OCI-LY3 (cell line): ENCODE measurements around the gene SH3BP2.

ENCODE experiments used
- H2AFZ ChIP-seq: fragments of 200-600, 300-600 bp; shearing (Covaris generic); 2 replicates; pipeline ENCODE4 v1.6.0; 2014; ENCODE audit warnings: antibody characterized with exemption, low read depth, low read length
- H3K27ac ChIP-seq: fragments of 200-600, 300-600 bp; sonication (generic); 2 replicates; pipeline ENCODE4 v1.5.1; 2014; ENCODE audit warnings: mild to moderate bottlenecking, low read length, moderate library complexity, mixed read lengths
- H3K27me3 ChIP-seq: fragments of 200-600, 300-600 bp; sonication (generic); 2 replicates; pipeline ENCODE4 v1.6.1; 2014; ENCODE audit warnings: low read depth, low read length, mixed read lengths
- H3K36me3 ChIP-seq: fragments of 200-600, 300-600 bp; sonication (generic); replicated peaks from 2 replicates; pipeline ENCODE3; 2014; ENCODE audit warnings: low read depth, low read length, mixed read lengths
- H3K4me1 ChIP-seq: fragments of 300-600, 200-600 bp; sonication (generic); 2 replicates; pipeline ENCODE4 v1.6.1; 2014; ENCODE audit warnings: low read length, mixed read lengths
- H3K4me2 ChIP-seq: fragments of 200-600, 300-600 bp; sonication (generic); 2 replicates; pipeline ENCODE4 v1.6.1; 2014; ENCODE audit warnings: low read length, mixed read lengths
- H3K4me3 ChIP-seq: fragments of 300-600, 200-600 bp; sonication (generic); 2 replicates; pipeline ENCODE4 v1.5.1; 2014; ENCODE audit warnings: antibody characterized with exemption, mild to moderate bottlenecking, low read length, moderate library complexity
- H3K79me2 ChIP-seq: fragments of 300-600, 200-600 bp; shearing (Covaris generic); 2 replicates; pipeline ENCODE4 v1.6.1; 2014; ENCODE audit warnings: mild to moderate bottlenecking, low read length, mixed read lengths
- H3K9ac ChIP-seq: fragments of 300-600, 200-600 bp; shearing (Covaris generic); 2 replicates; pipeline ENCODE4 v1.6.0; 2014; ENCODE audit warnings: mild to moderate bottlenecking, low read length, moderate library complexity
- H3K9me3 ChIP-seq: fragments of 200-600, 300-600 bp; shearing (Covaris generic); 2 replicates; pipeline ENCODE4 v1.6.1; 2014; ENCODE audit warnings: low read length, mixed read lengths; ENCODE audit not compliant: insufficient read depth
- H4K20me1 ChIP-seq: fragments of 200-600, 300-600 bp; sonication (generic); 2 replicates; pipeline ENCODE4 v1.6.1; 2016; ENCODE audit warnings: low read length, mixed read lengths; ENCODE audit not compliant: insufficient read depth
- EZH2phosphoT487 ChIP-seq: fragments of 200-600 bp; shearing (Covaris generic); IDR thresholded peaks from 2 replicates; pipeline ENCODE4 v1.6.1; 2018; ENCODE audit warnings: antibody characterized with exemption, mixed run types, low read depth
- TF ChIP-seq, protein P1 (sequence below): fragments of 200-600, 300-600 bp; sonication (generic); IDR thresholded peaks from 2 replicates; pipeline ENCODE4 v1.5.1; 2014; ENCODE audit warnings: antibody characterized with exemption, low read length, low read depth

Gene SH3BP2

DNA sequence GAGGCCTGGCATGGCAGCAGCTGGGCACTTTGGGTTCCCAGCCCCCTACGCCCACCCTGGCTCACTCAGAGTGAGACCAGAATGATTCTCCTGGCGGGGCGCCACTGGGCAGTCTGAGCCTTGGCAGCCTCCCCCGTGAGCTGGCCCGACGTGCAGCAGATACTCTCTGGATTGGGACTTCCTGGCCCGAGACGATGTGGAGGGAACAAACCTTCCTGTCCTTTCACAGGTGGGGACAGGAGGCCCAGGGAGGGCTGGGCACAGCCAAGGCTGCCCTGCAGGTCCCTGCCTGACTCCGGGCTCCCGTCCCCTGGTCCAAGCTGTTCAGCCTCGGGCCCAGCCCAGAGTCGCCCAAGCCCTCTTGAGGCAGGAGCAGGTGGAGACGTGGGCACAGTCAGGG, 32.9 kb downstream of the SH3BP2 start:
- Histone ChIP-seq H3K9me3 (no peaks in the 10 kb centered on the region), H2AFZ (no peak overlapping the region), H3K36me3 (peaks cover 26% of the 10 kb centered on the region), H3K79me2 (0 out of 2 replicates have a peak, but pooled peaks cover 5% of the 10 kb centered on the region), H3K27me3 (no peaks in the 10 kb centered on the region), H4K20me1 (no peaks in the 10 kb centered on the region), H3K4me2 (no peak overlapping the region), H3K27ac (no peak overlapping the region), H3K4me1 (no peaks in the 10 kb centered on the region), H3K9ac (no peak overlapping the region), H3K4me3 (no peak overlapping the region)
- TF ChIP-seq EZH2phosphoT487 = no peak
- TF ChIP-seq, protein P1, sequence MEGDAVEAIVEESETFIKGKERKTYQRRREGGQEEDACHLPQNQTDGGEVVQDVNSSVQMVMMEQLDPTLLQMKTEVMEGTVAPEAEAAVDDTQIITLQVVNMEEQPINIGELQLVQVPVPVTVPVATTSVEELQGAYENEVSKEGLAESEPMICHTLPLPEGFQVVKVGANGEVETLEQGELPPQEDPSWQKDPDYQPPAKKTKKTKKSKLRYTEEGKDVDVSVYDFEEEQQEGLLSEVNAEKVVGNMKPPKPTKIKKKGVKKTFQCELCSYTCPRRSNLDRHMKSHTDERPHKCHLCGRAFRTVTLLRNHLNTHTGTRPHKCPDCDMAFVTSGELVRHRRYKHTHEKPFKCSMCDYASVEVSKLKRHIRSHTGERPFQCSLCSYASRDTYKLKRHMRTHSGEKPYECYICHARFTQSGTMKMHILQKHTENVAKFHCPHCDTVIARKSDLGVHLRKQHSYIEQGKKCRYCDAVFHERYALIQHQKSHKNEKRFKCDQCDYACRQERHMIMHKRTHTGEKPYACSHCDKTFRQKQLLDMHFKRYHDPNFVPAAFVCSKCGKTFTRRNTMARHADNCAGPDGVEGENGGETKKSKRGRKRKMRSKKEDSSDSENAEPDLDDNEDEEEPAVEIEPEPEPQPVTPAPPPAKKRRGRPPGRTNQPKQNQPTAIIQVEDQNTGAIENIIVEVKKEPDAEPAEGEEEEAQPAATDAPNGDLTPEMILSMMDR = no peak

DNA sequence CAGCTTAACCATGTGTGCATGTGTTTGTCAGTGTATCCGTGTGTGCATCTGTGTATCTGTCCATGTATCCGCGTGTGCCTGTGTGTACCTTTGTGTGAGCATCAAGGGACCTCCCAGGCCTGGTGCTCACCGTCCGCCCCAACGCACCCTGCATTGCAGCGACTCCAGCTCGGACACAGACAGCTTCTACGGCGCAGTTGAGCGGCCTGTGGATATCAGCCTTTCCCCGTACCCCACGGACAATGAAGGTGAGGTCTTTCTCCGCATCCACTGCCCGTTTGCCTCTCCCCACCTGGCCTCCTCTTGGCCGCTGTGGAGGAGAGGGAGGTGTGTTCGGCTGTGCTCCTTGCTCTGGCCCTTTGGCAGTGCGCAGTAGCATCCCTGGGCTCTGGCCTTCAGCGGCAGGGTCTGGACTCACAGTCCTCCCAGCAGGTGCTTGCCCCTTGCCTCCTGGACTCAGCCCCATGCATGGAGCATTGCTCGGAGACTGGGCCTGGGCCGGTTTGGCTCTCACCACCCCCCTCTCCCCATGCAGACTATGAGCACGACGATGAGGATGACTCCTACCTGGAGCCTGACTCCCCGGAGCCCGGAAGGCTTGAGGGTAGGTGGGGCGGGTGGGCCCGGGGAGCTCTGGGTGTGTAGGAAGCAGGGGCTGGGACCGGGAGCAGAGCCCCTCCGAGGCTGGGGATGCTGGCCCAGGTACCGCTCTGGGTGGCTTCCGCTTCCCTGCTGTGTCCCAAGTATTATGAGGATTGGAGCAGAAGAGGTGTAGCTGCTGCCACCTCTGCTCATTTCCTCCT, 34.4 kb downstream of the SH3BP2 start:
- H3K4me2 ChIP-seq = no peak overlapping the region
- H3K27me3 ChIP-seq = no peaks in the 10 kb centered on the region
- no peak overlapping the region for H3K27ac ChIP-seq
- no peaks in the 10 kb centered on the region for H3K79me2 ChIP-seq
- peaks cover 30% of the 10 kb centered on the region for H3K36me3 ChIP-seq
- H3K9ac ChIP-seq = no peak overlapping the region
- TF ChIP-seq EZH2phosphoT487 = no peak
- TF ChIP-seq, protein P1 = no peak
- H3K4me3 ChIP-seq = no peak overlapping the region
- no peaks in the 10 kb centered on the region for H3K4me1 ChIP-seq
- no peak overlapping the region for H2AFZ ChIP-seq
- no peaks in the 10 kb centered on the region for H4K20me1 ChIP-seq
- H3K9me3 ChIP-seq = no peaks in the 10 kb centered on the region

DNA sequence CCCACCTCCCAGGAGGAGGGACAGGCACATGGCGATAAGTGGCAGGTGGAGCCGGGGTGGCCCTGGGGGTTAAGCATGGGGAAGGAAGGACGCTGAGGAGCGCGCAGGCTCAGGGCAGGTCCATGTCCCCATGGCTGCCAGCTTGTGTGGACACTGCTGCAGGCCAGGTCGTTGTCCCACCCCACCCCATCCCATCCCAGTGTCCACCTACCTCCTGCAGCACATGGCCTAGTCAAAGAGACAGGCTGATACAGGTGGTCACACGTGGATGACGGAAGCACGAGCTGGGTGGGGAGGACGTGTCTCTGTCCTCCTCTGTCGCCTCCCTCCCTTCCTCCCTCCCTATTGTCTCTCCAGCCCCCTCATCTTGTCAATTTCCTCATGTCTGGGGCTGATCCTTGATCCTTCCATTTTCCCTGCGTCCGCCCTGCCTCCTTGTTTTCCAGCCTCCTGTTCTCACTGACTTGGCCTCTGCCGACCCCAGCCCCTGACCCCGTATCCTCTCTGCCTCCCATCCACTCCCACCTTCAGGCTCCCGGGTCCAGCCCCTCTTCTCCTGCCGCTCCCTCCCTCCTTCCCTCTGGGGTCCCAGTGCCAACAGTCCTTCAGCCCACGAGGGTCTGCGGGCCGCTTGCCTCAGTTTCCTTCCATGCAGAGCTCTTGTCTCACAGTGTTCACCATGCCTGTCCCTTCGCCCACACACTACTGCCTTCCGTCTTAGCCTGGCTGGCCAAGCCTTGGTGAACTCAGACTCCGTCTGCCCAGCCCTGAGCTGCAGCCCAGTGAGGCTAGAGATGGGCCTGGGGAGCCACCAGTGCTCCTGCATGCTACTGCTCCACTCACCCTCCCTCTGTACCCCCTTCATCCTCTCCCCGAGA, 35.2 kb downstream of the SH3BP2 start:
- no peak overlapping the region for H3K27ac ChIP-seq
- H3K79me2 ChIP-seq = no peaks in the 10 kb centered on the region
- H3K4me2 ChIP-seq = no peak overlapping the region
- H3K36me3 ChIP-seq = peaks cover 32% of the 10 kb centered on the region
- H3K9me3 ChIP-seq = no peaks in the 10 kb centered on the region
- no peaks in the 10 kb centered on the region for H3K27me3 ChIP-seq
- TF ChIP-seq, protein P1 = no peak
- TF ChIP-seq EZH2phosphoT487 = no peak
- H3K9ac ChIP-seq = no peak overlapping the region
- H2AFZ ChIP-seq = no peak overlapping the region
- H3K4me3 ChIP-seq = no peak overlapping the region
- no peaks in the 10 kb centered on the region for H4K20me1 ChIP-seq
- no peaks in the 10 kb centered on the region for H3K4me1 ChIP-seq

DNA sequence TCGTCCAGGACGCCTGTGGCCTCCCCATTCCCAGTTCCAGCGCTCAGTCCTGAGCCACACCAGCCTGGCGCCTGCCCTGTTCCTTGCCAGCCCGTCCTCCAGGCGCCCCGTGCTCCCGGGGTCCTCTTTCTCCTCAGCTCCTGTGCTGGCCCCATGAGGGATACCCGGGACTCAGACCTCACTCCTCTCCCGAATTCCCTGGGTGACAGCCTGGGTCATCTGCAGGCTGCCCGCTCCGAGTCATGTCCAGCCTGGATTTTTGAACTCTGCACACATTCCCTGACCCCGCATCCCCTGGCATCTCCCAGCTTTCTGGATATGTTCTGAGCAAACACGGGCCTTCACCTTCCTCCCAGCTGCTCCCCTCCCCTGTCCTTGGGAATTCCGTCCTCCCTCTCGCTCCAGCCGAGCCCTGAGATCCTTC, 35.9 kb downstream of the SH3BP2 start:
- no peaks in the 10 kb centered on the region for H4K20me1 ChIP-seq

More for the DNA sequence above, 35.9 kb downstream of the SH3BP2 start:
- H3K36me3 ChIP-seq = peaks cover 31% of the 10 kb centered on the region
- H2AFZ ChIP-seq = no peak overlapping the region
- no peak overlapping the region for H3K4me2 ChIP-seq
- TF ChIP-seq, protein P1 = no peak
- H3K9ac ChIP-seq = no peak overlapping the region
- H3K79me2 ChIP-seq = no peaks in the 10 kb centered on the region
- no peak overlapping the region for H3K27ac ChIP-seq
- H3K4me1 ChIP-seq = no peaks in the 10 kb centered on the region
- no peaks in the 10 kb centered on the region for H3K9me3 ChIP-seq
- no peaks in the 10 kb centered on the region for H3K27me3 ChIP-seq
- no peak overlapping the region for H3K4me3 ChIP-seq
